ENCODE data around the gene ADAMTS12. TPM values are rescaled to one million over a fixed set of nuclear protein-coding genes. Genes with fewer than 3 reads are reported as not detected.

ADAMTS12 gene
- total RNA-seq, 1 experiment from 2014 or later, result 0.05 TPM

DNA sequence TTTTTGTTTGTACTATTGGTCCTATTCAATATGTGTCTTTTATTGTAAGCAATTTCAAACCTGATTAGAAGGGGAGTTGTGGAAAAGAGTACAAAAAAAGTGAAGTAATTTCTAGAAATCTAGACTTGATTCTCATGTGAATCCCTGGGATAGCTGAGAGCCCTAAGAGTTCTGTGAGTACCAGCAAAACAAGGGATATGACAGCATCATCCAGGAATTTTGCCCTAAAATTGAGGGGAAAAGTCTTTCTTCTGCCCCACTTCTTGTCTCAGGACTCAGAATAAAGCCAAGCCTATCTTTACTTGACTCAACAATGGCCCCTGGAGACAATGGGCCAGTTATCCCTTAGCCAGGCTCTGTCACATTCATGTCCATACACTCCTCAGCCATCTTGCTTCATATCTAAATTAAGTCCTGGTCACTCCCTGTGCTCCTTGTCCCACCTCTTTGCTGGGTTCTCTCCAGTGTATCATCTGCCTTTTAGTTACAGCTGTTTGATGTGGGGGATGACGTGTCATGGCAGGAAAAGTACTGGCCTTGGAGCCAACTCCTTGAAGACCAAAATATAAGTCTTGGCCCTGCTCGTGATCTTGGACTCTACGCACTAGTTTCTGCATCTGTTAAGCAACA, 81.2 kb downstream of the ADAMTS12 start:
- no peak for DNase-seq (ENCODE audit: low read depth, low spot score)
- H3K9ac ChIP-seq (ENCODE audit: low read length), result no peak overlapping the region
- intact Hi-C loops (cut with micrococcal nuclease), result no loop called here
- no TSS peak for BruUV-seq (replicated peaks)
- no peaks in the 10 kb centered on the region for H3K4me1 ChIP-seq (ENCODE audit: control insufficient read depth in 1 of 2, insufficient read depth in 2 of 2, low read length in 2 of 2)
- H3K4me2 ChIP-seq (ENCODE audit: low read length), result no peak overlapping the region
- ATAC-seq, result no peak
- H3K9me2 ChIP-seq (ENCODE audit: insufficient read depth), result no peaks in the 10 kb centered on the region
- no peaks in the 10 kb centered on the region for H3K36me3 ChIP-seq (ENCODE audit: control insufficient read depth in 1 of 2, insufficient read depth in 2 of 2, low read length in 2 of 2)
- no peak for TF ChIP-seq ATF3 (IDR thresholded peaks at IDR 0.05)
- no peak for TF ChIP-seq CBX3 (IDR thresholded peaks at IDR 0.05; ENCODE audit: low read depth)
- TF ChIP-seq EGR1 (IDR thresholded peaks at IDR 0.05; ENCODE audit: low read depth), result no peak
- no peak for TF ChIP-seq SRF (IDR thresholded peaks at IDR 0.05; ENCODE audit: low read depth)
- no peak for TF ChIP-seq RAD21 (IDR thresholded peaks at IDR 0.05; ENCODE audit: low read depth)
- no peak for TF ChIP-seq POLR2A (IDR thresholded peaks at IDR 0.05; ENCODE audit: borderline replicate concordance, extremely low read depth, insufficient read depth, insufficient read length)
- TF ChIP-seq TCF7L2 (IDR thresholded peaks at IDR 0.05; ENCODE audit: borderline replicate concordance, extremely low read depth, insufficient read depth, insufficient read length), result no peak
- no peak for TF ChIP-seq EZH2 (IDR thresholded peaks at IDR 0.05)
- no peak for TF ChIP-seq CEBPB (IDR thresholded peaks at IDR 0.05; ENCODE audit: low read depth)
- no peak for TF ChIP-seq ZBTB33 (IDR thresholded peaks at IDR 0.05; ENCODE audit: extremely low read depth, insufficient replicate concordance, low read length)
- TF ChIP-seq YY1 (IDR thresholded peaks at IDR 0.05; ENCODE audit: extremely low read depth, insufficient replicate concordance, low read depth, low read length), result no peak
- TF ChIP-seq EZH2phosphoT487 (IDR thresholded peaks at IDR 0.05; ENCODE audit: borderline replicate concordance), result no peak
- TF ChIP-seq JUND (IDR thresholded peaks at IDR 0.05), result no peak
- no peaks in the 10 kb centered on the region for H3K9me3 ChIP-seq (ENCODE audit: control insufficient read depth in 1 of 2, insufficient read depth in 1 of 2, low read depth in 1 of 2, low read length in 2 of 2)
- H3K79me2 ChIP-seq (ENCODE audit: insufficient read depth, low read length), result no peaks in the 10 kb centered on the region
- H2AFZ ChIP-seq (ENCODE audit: low read depth, low read length, poor library complexity, severe bottlenecking), result no peak overlapping the region
- RAD21 ChIA-PET (ENCODE audit: low non-redundant PET in 1 of 2, low total read pairs in 2 of 2, uncharacterized antibody in 2 of 2, unreplicated experiment in 2 of 2), result no interaction called here
- CTCF ChIA-PET, result no interaction called here
- H3K27ac ChIP-seq (ENCODE audit: low read depth, low read length), result no peak overlapping the region
- POLR2A ChIA-PET, result no interaction called here
- no peak overlapping the region for H3K4me3 ChIP-seq (replicated peaks in 1 of 2; ENCODE audit: low read depth in 1 of 2, low read length in 2 of 2)
- H3K27me3 ChIP-seq (ENCODE audit: insufficient read depth, low read length), result peaks cover 29% of the 10 kb centered on the region; the same call in 1 of the 2 replicates
- no peaks in the 10 kb centered on the region for H4K20me1 ChIP-seq (ENCODE audit: insufficient read depth)

Measured in HCT116 (cell line).